GM18520 (cell line): Measurements from ENCODE around the gene C11orf71.

Source experiments
- ATAC-seq: cut with Tn5 transposase; IDR thresholded peaks from one replicate; pipeline ENCODE4 v1.9.1; 2021; ENCODE audit not compliant: unreplicated experiment

Gene C11orf71

DNA sequence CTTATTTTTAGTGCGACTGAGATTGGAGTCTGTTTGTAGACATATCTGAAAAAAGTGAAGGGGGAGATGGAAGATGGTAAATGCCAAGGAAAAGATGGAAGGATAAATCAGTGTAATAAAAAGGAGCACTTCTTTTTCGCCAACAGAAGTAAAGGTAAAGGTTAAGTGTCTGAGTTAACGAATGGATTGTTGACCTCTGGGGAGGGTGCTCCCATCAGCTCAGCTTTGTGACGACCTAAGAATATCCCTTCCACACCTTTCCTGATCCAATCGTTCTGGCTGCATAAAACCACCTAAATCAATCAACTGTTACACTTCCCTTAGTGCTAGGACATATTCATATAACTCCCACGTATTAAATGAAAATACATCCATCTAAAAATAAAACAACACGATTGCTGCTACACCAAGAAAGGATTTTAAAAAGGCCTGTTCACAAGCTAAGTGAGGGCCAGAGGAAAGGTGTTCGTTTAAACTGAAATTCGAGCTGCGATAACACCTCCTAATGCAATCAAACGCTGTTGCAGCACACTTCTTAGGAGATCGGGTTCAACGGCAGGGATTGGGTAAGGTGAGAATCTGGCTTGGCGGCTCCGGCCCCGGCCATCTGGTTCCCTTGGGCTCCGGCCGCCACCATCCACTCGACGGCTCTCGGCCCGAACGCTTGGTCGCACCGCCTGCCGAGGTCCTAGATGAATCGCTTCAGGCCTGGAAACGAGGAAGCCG, 658 bp downstream of the C11orf71 start:
- peak; percentile 1 for ATAC-seq

DNA sequence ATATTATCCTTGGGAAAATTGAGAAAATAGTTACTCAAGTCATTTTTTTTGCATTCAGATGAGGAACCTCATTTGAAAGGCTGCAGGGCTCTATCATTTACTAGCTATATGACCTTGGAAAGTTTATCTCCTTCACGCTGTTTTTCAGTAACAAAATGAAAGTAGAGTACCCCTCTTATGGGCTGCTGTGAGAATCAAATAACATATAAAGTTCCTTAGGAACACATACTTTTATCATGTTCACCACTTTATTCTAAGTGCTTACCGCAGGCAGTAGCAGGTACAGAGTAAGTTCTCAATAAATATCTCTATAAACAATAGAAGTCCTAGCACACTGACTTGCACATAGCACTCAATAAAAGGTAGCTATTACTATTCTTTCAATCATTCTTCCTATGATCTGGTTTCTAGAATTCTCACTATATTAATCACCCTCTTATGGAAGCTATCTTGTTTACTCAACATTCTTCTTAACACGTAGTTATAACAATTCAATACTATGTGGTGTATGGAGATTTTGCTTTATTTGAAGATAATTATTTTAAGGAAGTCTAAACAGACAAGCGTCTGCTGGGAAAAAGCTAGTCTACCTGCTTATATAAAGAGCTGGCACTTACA, 1.9 kb downstream of the C11orf71 start:
- no peak for ATAC-seq

- no peak for ATAC-seq
Measured at GRCh38 chr11:114397349-114397982, 2.8 kb downstream of the C11orf71 start.

GRCh38 chr11:114396916-114397315, 3.4 kb downstream of the C11orf71 start:
- ATAC-seq, result no peak

- no peak for ATAC-seq
Measured at GRCh38 chr11:114395736-114396135, 4.6 kb downstream of the C11orf71 start.

DNA sequence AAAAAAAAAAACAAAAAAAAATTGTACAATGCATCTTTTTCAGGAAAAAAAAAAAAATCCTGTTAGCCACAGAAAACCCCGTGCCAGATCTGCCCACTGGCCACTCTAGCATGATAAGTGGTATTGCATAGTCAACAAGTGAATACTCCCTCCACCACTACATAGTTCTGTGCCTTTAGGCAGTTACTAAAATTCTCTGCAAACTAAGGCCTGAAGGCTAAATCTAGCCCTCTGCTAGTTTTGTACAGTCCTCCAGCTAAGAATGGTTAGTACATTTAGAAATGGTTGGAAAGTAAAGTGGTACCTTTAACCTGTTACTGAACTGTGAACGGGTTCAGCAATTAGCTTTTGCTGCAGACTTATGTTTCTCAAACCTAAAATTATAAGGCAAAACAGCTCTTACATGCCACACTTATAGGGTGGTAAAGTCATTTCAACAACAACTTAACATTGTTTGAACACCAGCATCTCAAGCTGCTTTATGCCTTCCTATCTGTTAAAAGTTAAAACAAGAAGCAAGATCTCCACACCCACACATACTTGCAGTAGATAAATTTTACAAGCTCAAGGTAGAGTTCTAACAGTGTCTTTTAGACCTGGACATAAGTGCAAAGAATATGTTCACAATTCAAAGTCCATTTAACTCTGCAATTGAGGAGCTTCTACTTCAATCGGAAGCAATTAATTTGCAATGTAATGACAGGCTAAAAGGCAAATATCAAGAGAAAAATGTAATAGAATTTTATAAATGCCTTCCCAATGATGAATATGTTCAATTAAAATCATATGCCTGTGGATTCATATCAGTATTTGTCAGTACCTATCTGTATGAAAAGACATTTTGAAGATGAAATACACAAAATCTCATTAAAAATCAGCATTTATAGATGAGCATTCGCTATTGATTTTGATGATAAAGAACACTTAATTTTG, 7.3 kb downstream of the C11orf71 start:
- no peak for ATAC-seq

- no peak for ATAC-seq
Measured at GRCh38 chr11:114386545-114386944, 13.8 kb downstream of the C11orf71 start.

- no peak for ATAC-seq
Measured at GRCh38 chr11:114386131-114386530, 14.2 kb downstream of the C11orf71 start.

DNA sequence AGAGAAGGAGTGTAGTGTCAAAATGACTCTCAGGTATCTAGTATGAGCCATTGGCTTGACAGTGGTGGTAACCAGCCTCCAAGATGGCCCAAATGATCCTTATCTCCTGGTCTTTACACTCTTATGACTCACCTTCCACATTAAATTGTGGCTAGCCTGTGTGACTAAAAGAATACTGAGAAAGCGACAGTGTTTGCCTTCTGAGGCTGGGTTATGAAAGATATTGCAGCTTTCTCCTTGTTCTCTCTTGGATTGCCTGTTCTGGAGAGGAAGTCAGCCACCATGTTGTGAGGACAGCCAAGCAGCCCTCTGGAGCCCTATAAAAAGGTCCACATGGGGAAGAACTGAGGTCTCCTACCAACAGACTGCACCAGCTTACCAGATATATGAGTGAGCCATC, 15.8 kb downstream of the C11orf71 start:
- ATAC-seq, result no peak

- no peak for ATAC-seq
Measured at GRCh38 chr11:114382509-114382908, 17.8 kb downstream of the C11orf71 start.

DNA sequence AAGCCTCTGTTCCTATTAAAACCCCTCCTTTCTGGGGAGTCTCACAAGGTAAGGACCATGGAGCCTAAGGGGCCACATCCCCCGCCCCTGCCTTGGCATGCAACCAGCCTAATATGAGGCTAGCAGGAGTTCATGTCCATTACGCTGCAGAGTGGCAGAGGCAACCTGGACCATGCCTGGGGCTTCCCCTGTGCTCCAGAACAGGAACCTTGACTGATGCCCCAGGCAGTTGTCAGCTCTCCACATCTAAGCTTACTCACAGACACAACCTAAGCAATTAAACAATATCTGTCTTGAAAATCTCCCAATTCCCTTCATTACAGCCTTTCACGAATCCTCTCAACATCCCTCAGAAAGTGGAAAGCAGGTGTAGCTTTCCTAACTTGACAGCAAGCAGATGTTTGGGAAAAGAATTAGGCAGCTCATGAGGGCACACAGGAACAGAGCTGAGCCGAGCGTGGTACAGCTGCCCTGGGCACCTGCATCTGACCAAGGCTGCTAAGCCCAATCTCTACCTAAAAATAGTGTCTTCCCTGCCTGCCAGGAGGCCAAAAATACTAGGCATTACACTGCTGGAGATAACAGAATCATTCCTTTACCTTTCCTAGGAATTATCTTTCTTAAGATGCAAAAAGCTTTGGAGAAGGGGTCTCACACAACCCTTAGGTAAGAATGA, 20.8 kb downstream of the C11orf71 start:
- ATAC-seq, result no peak

GRCh38 chr11:114377612-114378267, 22.6 kb downstream of the C11orf71 start:
- ATAC-seq, result no peak

DNA sequence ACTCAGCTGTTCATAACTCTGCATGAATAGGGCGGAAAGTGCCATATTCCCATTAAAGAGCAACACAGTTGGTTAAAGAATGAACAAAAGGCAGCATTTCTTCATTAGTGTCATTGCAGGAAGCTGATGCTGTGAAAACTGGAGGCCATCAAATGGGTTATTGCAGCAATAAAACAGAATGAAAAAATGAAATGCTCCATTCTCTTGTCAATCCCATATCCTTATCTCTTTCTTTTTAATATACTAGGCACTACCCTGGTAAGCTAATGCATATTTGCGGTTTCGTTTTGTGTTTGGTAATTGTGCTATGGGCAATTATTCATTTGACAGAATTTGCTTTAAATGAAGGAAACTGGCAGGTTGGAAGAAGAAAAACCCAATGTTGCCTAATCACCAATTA, 25.3 kb downstream of the C11orf71 start:
- ATAC-seq, result no peak

DNA sequence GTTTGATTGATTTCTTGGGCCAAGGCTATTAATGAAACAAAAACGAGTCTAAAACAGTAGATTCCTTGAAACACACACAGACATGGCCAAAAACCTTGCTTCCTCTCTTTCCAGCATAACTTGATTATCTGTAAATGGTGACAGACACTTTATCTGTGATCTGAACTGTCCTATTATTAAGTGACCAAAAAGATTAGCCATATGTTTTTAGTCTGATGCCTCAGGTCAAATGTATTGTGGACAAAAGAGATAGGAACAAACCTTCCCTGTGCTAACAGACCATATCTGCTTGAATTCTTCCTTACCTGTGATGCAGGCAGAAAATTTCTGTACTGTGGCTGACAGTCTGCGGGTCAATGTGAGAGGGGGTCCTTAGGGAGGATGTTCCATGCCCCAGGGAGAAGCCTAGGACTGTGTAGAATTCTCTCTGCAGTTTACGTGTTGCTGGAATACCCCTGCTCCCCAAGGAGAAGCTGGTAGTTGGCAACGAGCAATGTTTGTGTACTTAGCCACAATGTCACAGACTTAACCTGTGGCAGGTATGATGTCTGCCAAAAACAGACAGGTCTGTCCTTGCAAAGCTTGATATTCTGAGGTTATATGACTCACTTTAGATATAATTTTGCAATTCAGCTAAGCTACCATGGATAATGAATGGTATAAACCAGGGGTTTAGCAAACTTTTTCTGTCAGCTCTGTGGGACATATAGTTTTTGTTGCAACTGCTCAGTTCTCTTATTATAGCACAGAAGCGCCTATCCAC, 31.2 kb downstream of the C11orf71 start:
- no peak for ATAC-seq

GRCh38 chr11:114367244-114367957, 32.9 kb downstream of the C11orf71 start:
- ATAC-seq, result no peak

GRCh38 chr11:114366331-114367243, 33.7 kb downstream of the C11orf71 start:
- no peak for ATAC-seq

GRCh38 chr11:114362958-114363357, 37.4 kb downstream of the C11orf71 start:
- no peak for ATAC-seq

DNA sequence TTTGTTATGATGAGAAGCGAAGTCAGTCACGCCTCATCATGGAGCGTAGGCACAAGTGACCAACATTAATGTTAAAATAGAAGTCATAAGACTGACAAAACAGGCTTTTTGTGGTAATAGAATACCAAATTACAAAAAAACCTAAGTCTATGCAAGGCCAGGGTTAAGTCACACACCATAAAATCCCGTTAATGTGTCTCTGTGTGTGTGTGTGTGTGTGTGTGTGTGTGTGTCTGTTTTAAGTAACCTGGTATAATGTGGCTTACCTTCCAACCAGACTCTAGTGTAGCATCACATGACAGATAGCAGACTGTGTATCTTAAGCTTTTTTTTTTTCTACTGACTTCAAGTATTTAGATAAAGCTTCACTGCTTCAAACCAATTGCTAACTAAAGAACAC, 38.0 kb downstream of the C11orf71 start:
- no peak for ATAC-seq
